Urinary bladder (tissue), 4 donors: ENCODE results near the gene KCNMA1. TPM values are rescaled to one million over a fixed set of nuclear protein-coding genes. Genes with fewer than 3 reads are reported as not detected.

Source experiments
- DNase-seq: peaks from one replicate; pipeline ENCODE4 v3.0.0-alpha.2; 2015; ENCODE audit errors: extremely low spot score
- H3K27ac ChIP-seq: one replicate; pipeline ENCODE4 v1.5.1; 2013; ENCODE audit warnings: low read depth, mild to moderate bottlenecking, moderate library complexity
- H3K36me3 ChIP-seq: one replicate; pipeline ENCODE4 v1.6.1; 2013; ENCODE audit warnings: mild to moderate bottlenecking, moderate library complexity; ENCODE audit not compliant: insufficient read depth
- H3K4me1 ChIP-seq: one replicate; pipeline ENCODE4 v1.6.1; 2013; ENCODE audit warnings: mild to moderate bottlenecking, moderate library complexity; ENCODE audit not compliant: insufficient read depth
- H3K4me3 ChIP-seq: one replicate; pipeline ENCODE4 v1.5.1; 2013; ENCODE audit warnings: low read depth, low read length
- WGBS: extraction: QIAGEN DNeasy Blood & Tissue Kit; methylation state at CpG from one replicate; pipeline ENCODE4 v1.1.7; 2013; 5-methylcytosine and 5-hydroxymethylcytosine counted together
- polyA plus RNA-seq: library from polyadenylated mRNA; stranded (reverse); fragments of 200-250 nt; gene quantifications from one replicate; pipeline ENCODE4 v1.2.3, GENCODE V29; 2013
- total RNA-seq: library from RNA; depleted of rRNA; stranded (reverse); fragments of >200 nt; gene quantifications from one replicate; pipeline ENCODE4 v1.2.3, GENCODE V29; 2014
- donor health status: healthy with polysubstance abuse.
- donor health status: healthy.

KCNMA1 gene
- total and polyA plus RNA-seq, 2 donors: 105 to 107 TPM

DNA sequence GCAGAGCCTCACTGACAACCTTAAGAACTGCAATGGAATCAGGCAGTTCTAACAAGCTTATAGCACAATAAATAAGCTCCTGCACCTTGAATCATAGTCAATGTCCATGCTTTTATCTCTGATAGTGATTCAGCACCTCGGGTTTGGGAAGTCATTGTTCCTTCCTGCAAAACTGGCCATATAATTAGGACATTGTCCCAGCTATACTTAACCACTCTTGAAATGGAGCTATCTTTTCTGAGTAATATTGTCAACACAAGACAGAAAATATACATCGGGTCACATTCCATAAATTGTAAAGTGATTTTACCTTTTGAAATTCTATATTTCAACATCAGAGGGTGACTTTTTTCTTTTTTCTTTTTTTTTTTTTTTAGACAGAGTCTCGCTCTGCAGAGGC, 682.8 kb downstream of the KCNMA1 start:
- H3K4me1 ChIP-seq: no peaks in the 10 kb centered on the region
- no peak overlapping the region for H3K27ac ChIP-seq
- 83% methylated on average over 3 of the region's 3 CpGs for WGBS
- no peak overlapping the region for H3K4me3 ChIP-seq
- DNase-seq: no peak
- no peaks in the 10 kb centered on the region for H3K36me3 ChIP-seq

DNA sequence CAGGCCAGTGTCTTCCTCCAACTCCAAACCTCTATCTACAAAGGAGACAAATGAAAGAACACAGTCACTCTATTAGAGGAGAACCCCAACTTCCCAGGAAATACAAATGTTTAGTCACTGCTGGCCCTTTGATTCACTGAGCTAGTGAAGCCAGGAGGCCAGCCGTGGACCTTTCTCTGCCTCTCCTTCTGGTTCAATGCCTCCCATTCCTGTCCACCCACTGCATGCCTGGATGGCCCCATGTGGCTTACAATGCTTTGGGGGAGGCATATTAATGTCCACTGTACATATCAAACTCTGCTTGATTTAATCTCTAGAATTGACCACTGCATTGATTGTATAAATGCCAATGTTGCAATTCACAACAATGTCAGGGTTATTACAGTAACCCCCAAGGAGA, 687.3 kb downstream of the KCNMA1 start:
- Histone ChIP-seq H3K4me1 (no peaks in the 10 kb centered on the region), H3K4me3 (no peak overlapping the region), H3K36me3 (no peaks in the 10 kb centered on the region), H3K27ac (no peak overlapping the region)
- 76% methylated on average over 1 of the region's 1 CpG for WGBS
- DNase-seq: no peak

DNA sequence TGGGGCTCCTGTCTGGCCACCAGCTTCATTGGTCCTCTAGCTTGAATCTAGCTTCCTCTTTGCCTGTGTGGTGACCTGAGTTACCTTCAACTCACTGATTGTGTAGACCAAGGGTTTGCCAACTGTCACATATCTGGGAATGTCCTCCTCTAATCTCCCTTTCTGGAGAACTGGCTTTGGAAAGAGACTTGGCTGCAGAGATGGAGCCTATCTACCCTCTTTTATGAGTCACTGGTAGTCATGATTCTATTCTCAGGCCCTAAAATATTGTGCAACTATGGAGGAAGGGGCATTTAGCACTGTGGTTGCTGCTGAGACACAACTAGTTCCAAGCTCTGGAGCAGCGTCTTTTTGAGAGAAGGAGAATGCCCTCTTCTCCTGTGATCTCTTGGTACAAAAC, 691.3 kb downstream of the KCNMA1 start:
- Histone ChIP-seq H3K27ac (no peak overlapping the region), H3K4me3 (no peak overlapping the region), H3K36me3 (no peaks in the 10 kb centered on the region), H3K4me1 (no peaks in the 10 kb centered on the region)
- no peak for DNase-seq
- 88% methylated on average over 1 of the region's 1 CpG for WGBS

DNA sequence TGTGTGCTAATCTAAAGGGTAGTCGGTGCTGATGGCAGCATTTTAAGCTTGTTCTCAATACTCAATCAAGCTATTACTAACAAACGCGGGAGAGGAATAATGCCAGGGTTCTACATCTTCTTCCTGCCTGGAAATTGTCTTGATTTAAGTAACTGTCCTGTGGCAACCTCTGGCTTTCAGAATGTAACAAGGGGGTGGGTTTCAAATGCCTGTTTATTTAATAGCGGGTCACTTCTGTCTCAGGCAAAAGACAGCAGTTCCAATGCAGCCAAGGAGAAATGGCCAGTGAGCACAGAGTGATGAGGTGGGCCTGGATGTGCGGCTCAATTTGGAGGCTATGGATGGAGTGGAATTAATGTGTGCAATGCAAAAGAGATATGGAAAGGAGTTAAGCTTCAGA, 692.4 kb downstream of the KCNMA1 start:
- Histone ChIP-seq H3K4me3 (no peak overlapping the region), H3K27ac (no peak overlapping the region), H3K4me1 (no peaks in the 10 kb centered on the region), H3K36me3 (no peaks in the 10 kb centered on the region)
- 77% methylated on average over 5 of the region's 5 CpGs for WGBS
- DNase-seq: no peak

DNA sequence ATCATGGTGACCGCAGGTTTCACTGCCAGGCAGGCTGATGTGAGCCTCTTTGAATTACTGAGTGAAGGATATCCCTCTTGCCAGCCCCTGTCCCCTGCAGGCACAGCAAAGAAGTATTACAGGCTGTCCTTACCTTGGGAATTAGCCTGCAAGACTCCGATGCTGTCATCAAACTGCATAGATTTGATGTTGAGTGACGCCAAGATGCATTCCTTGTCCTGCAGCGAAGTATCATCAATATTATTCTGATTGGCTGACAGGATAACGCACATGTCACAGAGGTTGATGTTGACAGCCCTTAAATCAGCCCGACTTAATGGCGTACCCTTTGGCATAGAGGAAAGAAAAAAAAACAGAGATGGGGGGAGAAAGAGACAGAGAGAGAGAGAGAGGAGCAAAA, 693.0 kb downstream of the KCNMA1 start:
- Histone ChIP-seq H3K4me3 (no peak overlapping the region), H3K27ac (no peak overlapping the region), H3K36me3 (no peaks in the 10 kb centered on the region), H3K4me1 (no peaks in the 10 kb centered on the region)
- DNase-seq: no peak
- WGBS: 93% methylated on average over 7 of the region's 7 CpGs

DNA sequence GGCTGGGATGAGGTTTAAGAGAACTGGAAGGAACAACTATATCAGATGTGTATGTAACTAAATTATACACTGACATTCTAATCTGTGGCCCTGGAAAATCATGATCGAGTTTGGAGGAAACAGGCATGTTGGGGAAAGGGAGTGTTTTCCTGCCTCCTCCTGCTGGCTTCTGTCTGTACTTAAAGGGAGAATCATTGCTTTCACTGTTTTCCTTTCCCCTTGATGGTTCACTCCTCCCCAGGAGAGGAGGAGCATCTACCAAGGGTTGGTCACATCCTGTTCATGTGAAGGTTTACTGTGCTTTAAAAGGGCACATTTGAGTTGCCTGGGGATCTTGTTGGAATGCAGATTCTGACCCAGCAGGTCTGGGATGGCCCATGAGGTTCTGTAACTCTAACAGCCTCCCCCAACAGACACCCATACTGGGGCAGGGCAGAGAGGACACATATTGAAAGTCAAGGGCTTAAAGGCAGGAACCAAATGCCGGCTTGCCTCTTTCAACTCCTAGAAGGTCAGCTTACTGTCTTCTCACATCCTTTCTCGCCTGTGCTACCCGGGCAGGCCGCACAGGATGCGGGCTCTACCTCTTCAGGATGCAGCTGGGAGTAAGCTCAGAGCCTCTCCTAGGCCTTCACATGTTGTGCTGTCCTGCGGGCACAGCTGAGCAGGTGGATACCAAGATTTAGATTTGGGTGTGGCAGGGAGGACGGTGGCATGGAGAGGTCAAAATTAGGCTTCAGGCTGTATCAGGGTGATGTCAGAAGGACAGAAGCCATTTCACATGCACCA, 694.8 kb downstream of the KCNMA1 start:
- H3K4me1 ChIP-seq: no peaks in the 10 kb centered on the region
- H3K4me3 ChIP-seq: no peak overlapping the region
- 76% methylated on average over 8 of the region's 8 CpGs for WGBS
- H3K27ac ChIP-seq: no peak overlapping the region
- DNase-seq: no peak
- H3K36me3 ChIP-seq: no peaks in the 10 kb centered on the region

DNA sequence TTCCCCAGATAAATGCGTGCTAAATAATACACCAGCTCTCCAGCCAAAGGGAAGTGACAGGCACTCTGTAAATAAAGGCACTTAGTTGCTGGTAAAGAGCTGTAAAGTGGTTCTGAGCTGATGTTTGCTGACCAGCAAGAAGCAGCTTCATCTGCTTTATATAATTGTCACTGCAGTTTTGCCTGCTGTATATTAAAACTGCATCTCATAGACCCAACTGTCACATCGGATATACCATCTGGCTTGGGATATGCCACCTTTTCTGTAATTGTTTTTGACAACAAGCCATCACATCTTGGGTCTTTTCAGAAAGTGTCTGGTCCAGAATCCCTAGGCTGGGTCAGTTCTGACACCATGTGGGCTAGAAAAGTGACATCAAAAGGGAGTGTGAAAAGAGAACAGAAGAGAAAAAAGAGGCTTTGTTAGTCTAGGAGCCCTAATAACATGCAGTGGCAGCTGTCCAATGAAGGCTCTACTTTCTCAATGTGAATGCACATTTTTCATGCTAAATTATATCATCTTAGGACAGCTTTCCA, 697.6 kb downstream of the KCNMA1 start:
- WGBS: 45% methylated on average over 2 of the region's 2 CpGs
- no peaks in the 10 kb centered on the region for H3K4me1 ChIP-seq
- no peaks in the 10 kb centered on the region for H3K36me3 ChIP-seq
- no peak overlapping the region for H3K4me3 ChIP-seq
- no peak overlapping the region for H3K27ac ChIP-seq
- DNase-seq: no peak

DNA sequence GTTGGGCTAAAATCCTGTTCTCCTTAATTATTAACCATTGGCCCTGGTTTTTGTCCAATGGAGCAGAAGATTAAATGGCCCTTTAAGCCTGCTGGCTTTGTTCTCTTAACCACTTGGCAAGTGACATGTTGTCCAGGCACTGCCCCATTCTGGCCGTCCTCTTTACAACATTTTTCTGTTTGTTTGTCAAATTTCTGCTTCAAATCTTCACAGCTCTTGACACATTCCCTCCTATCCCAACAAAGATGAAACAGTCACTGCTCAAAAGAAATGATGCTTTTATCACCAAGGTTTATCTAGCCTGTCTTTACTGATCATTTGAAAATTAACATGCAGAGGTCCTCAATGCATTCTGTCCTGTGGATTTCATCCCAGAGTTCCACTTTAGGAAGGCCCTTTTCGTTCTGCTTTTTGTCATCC, 700.4 kb downstream of the KCNMA1 start:
- Histone ChIP-seq H3K36me3 (no peaks in the 10 kb centered on the region), H3K4me3 (no peak overlapping the region), H3K4me1 (no peaks in the 10 kb centered on the region), H3K27ac (no peak overlapping the region)
- no peak for DNase-seq
- WGBS: 29% methylated on average over 2 of the region's 2 CpGs

DNA sequence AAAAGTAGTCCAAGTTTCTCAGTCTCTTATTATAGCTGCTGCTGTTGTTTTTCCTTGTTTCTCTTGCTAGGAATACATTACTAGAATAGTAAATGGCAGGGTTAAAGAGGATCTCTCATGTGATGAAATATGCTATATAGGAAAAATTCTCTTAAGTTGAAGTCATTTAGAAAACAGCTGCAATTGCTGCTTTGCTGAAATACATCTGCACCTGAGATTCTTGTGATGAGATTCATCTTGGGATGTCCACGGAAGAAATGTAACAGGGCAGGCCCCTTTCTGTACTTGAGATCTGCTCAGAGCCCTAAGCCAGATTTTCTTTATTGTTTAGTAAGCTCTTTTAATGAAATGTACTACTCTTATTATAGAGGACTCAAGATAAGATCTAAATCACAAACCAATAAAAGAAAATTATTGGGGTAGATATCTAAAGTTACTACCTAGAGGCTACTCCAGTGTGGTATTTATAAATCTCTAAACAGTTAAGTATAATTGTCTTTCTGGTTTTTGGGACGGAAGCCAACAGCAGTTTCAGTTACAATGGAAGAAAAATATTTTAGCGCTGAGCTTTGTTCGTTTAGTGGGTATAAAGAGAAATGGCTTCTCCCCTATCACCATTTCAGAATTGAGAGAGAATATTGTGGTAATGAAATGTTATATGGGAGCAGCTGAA, 701.5 kb downstream of the KCNMA1 start:
- 44% methylated on average over 4 of the region's 4 CpGs for WGBS
- no peak overlapping the region for H3K27ac ChIP-seq
- DNase-seq: no peak

DNA sequence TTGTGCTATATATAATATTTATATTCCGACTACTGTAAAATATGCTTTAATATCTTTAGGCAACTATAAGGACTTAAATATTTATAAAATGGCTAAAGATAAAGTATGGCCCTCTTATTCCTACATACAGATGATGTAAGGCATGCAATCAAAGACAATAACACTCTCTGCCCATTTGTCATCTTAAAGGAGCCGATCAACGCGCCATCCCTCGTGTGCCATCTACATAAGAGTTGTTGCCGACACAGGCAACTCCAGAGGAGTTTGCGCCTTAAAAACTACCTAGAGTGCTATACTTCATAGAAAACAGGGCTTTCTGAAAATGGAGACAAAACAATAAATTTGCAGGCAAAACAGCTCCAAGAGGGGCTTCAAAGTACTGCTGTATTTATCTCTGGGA, 709.0 kb downstream of the KCNMA1 start:
- DNase-seq: no peak
- WGBS: 85% methylated on average over 7 of the region's 7 CpGs
- H3K4me3 ChIP-seq: no peak overlapping the region
- H3K36me3 ChIP-seq: no peaks in the 10 kb centered on the region
- no peak overlapping the region for H3K27ac ChIP-seq
- no peaks in the 10 kb centered on the region for H3K4me1 ChIP-seq

More for the DNA sequence above, 701.5 kb downstream of the KCNMA1 start:
- Histone ChIP-seq H3K4me1 (no peaks in the 10 kb centered on the region), H3K36me3 (no peaks in the 10 kb centered on the region), H3K4me3 (no peak overlapping the region)

DNA sequence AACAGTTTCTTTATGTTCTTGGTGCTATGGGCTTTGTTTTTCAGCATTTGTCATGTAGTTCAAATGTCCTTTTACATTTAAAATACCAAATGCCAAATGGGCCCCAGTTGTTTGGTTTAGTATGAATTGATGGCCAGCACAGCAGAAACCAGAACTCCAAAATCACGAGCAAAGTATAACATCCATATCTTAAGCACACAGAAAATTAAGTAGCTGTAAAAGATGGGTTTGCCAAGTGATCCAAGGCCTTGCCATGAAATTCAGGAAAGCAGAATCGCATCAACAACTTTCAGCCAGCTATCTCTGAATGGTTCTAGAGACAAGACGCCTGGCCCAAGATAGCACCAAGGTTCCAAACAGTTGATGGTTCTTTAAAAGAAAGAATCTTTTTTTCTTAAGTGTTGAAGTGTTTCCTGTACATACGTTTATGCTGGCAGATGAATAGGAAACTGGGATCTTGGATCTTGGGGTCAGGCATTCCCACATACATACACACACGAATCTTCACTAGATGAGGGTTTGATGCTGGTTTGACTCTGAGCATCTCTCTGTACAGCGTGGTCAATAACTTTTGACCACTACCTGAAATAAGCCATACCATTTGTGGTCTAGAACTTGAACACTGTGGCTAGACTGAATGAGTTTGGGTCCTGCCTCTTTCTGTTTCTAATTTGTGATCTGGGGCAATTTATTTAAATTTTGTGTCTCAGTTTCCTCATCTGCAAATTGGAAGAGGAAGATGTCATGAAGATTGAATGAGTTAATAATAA, 711.8 kb downstream of the KCNMA1 start:
- Histone ChIP-seq H3K4me3 (no peak overlapping the region), H3K4me1 (no peaks in the 10 kb centered on the region), H3K36me3 (no peaks in the 10 kb centered on the region), H3K27ac (no peak overlapping the region)
- no peak for DNase-seq
- WGBS: 74% methylated on average over 6 of the region's 6 CpGs

DNA sequence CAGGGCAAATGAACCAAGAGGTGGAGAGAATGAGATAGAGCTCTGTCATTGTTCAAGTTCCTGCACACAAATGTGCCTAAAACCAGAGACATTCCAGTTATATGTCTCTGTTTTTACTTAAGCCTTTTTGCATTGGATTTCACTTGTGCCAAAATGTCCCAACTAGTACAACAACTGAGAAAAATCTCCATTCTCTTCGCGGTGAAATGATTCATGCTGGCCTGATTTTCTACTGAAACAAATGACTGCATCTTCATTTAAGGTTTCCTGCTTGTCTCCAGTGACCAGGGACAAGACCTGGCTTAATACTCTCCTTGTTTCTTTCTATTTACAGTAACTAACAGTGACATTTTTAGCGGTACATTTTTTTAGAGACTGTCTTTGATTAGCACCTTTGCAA, 714.9 kb downstream of the KCNMA1 start:
- Histone ChIP-seq H3K4me3 (no peak overlapping the region), H3K27ac (no peak overlapping the region), H3K36me3 (no peaks in the 10 kb centered on the region), H3K4me1 (no peaks in the 10 kb centered on the region)
- 58% methylated on average over 3 of the region's 3 CpGs for WGBS
- no peak for DNase-seq

DNA sequence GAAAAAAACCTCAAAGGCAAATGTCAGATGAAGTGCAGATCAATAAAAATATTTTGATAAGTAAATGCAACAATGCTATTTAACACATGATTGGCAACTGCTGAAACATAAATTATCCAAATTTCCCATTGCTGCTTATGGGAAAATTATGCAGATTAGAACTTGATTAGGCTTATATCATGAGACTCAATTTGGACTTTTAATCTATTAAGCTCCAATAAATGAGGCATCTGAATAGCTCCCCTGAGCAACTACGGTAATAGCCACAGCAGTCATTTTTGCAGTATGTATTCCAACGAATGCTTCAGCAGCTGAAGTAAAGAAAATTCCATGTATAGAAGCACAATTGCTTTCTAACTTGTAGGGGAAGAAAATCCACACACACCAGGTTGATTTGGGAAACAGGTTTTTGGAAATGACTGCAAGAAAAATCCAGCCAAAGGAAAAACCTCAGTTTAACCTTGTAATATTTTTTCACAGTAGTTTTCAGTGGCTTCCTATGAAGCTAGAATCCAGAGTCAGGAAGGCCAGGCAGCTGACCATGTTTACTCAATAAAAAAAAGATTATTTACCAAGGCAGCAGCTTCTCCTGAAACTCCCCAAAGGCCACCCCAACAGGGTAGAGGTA, 716.1 kb downstream of the KCNMA1 start:
- H3K4me1 ChIP-seq: no peaks in the 10 kb centered on the region
- WGBS: 58% methylated on average over 2 of the region's 2 CpGs
- no peaks in the 10 kb centered on the region for H3K36me3 ChIP-seq
- H3K4me3 ChIP-seq: no peak overlapping the region
- no peak for DNase-seq
- H3K27ac ChIP-seq: no peak overlapping the region
